Measurements from ENCODE around the gene TPH2. TPM values are rescaled to one million over a fixed set of nuclear protein-coding genes. Genes with fewer than 3 reads are reported as not detected.

TPH2 gene
- total and polyA plus RNA-seq, 9 of the 15 experiments (the other 6 are each of a cell fraction or from before 2014, with no cell fraction given): 0.06 to 0.28 (median 0.14) TPM; not detected in 4

DNA sequence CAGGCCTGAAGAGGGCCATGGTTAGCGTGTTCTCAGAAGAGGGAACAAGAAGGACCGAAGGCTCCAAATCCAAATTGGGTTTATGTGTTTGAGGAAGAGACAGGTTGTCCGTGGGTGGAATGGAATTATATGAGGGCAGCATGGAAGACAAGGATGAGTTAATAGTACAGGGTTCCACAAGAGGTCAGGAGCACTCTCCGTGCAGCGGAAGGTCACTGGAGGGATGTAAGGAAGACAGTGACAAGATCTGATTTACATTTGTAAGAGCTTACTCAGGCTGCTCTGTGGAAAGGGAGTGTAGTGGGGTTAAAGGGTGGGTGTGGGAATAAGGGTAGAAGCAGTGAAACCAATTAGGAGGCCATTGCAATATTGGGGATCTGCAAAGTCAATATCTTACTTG, 97.0 kb downstream of the TPH2 start:
- TF ChIP-seq, protein P1, sequence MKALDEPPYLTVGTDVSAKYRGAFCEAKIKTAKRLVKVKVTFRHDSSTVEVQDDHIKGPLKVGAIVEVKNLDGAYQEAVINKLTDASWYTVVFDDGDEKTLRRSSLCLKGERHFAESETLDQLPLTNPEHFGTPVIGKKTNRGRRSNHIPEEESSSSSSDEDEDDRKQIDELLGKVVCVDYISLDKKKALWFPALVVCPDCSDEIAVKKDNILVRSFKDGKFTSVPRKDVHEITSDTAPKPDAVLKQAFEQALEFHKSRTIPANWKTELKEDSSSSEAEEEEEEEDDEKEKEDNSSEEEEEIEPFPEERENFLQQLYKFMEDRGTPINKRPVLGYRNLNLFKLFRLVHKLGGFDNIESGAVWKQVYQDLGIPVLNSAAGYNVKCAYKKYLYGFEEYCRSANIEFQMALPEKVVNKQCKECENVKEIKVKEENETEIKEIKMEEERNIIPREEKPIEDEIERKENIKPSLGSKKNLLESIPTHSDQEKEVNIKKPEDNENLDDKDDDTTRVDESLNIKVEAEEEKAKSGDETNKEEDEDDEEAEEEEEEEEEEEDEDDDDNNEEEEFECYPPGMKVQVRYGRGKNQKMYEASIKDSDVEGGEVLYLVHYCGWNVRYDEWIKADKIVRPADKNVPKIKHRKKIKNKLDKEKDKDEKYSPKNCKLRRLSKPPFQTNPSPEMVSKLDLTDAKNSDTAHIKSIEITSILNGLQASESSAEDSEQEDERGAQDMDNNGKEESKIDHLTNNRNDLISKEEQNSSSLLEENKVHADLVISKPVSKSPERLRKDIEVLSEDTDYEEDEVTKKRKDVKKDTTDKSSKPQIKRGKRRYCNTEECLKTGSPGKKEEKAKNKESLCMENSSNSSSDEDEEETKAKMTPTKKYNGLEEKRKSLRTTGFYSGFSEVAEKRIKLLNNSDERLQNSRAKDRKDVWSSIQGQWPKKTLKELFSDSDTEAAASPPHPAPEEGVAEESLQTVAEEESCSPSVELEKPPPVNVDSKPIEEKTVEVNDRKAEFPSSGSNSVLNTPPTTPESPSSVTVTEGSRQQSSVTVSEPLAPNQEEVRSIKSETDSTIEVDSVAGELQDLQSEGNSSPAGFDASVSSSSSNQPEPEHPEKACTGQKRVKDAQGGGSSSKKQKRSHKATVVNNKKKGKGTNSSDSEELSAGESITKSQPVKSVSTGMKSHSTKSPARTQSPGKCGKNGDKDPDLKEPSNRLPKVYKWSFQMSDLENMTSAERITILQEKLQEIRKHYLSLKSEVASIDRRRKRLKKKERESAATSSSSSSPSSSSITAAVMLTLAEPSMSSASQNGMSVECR (CRISPR knock-in tag; IDR thresholded peaks at IDR 0.05): no peak
- TF ChIP-seq FOXJ2 (tag; IDR thresholded peaks at IDR 0.05): no peak
- no peak for TF ChIP-seq SMARCE1 (IDR thresholded peaks at IDR 0.05)
- no peak for TF ChIP-seq SIX5 (IDR thresholded peaks at IDR 0.05; ENCODE audit: borderline replicate concordance in 1 of 2, insufficient read depth in 1 of 2, low read depth in 1 of 2, low read length in 2 of 2)
- TF ChIP-seq NR4A1 (CRISPR knock-in tag; IDR thresholded peaks at IDR 0.05): no peak
- TF ChIP-seq NR4A1 (tag; IDR thresholded peaks at IDR 0.05): no peak
- no peak for TF ChIP-seq CREB3 (tag; conservative IDR thresholded peaks at IDR 0.05; ENCODE audit: low read depth)
- FAIRE-seq (no peak), DNase-seq (ENCODE audit: extremely low read depth in 1 of 4, low spot score in 3 of 4) (no peak), ATAC-seq (no peak)
- H3K79me2 ChIP-seq (ENCODE audit: control insufficient read depth, insufficient read depth, low read length): no peaks in the 10 kb centered on the region; the same call in 2 of the 3 replicates
- BruUV-seq (replicated peaks): no TSS peak
- no peaks in the 10 kb centered on the region for H4K20me1 ChIP-seq (replicated peaks; ENCODE audit: control insufficient read depth, insufficient read depth, low read length)
- 16% methylated on average over 5 of the region's 5 CpGs for WGBS (ENCODE audit: insufficient coverage, low coverage, missing lambda C conversion rate)
- H3K4me1 ChIP-seq (replicated peaks in 1 of 2; ENCODE audit: control insufficient read depth in 2 of 2, insufficient read depth in 2 of 2, low read length in 2 of 2): peaks cover 0 to 12% of the 10 kb centered on the region in 2 experiments; a peak in 2 of 5 replicates
- H3K36me3 ChIP-seq (ENCODE audit: control insufficient read depth, insufficient read depth, low read length): no peaks in the 10 kb centered on the region
- CTCF ChIA-PET (ENCODE audit: low intra/inter-chr PET ratio): no interaction called here
- no peaks in the 10 kb centered on the region for H3K27me3 ChIP-seq (ENCODE audit: control insufficient read depth in 2 of 2, insufficient read depth in 2 of 2, low read length in 2 of 2)
- H2AFZ ChIP-seq (ENCODE audit: low read depth, low read length): no peak overlapping the region
- H3K9me3 ChIP-seq (replicated peaks; ENCODE audit: control insufficient read depth, insufficient read depth, low read depth, low read length): no peaks in the 10 kb centered on the region
- in situ Hi-C loops (cut with MboI) (no loop called here), intact Hi-C loops (cut with micrococcal nuclease) (no loop called here)
- H3K4me2 ChIP-seq (ENCODE audit: insufficient read depth, low read length): no peak overlapping the region
- POLR2A ChIA-PET: no interaction called here
- H3K4me3 ChIP-seq: no peak overlapping the region
- no peak overlapping the region for H3K27ac ChIP-seq (ENCODE audit: extremely low read depth, low read depth, low read length)
- no peak overlapping the region for H3K9ac ChIP-seq (ENCODE audit: insufficient read depth in 1 of 2, low read depth in 2 of 2, low read length in 2 of 2)
- H3K9me1 ChIP-seq (ENCODE audit: control insufficient read depth, insufficient read depth, low read length): no peaks in the 10 kb centered on the region

All from K562 (cell line).